Measurements from ENCODE around the gene LHFPL3. TPM values are rescaled to one million over a fixed set of nuclear protein-coding genes. Genes with fewer than 3 reads are reported as not detected.

The LHFPL3 gene
- total RNA-seq, 4 donors from 2014 or later: not detected

DNA sequence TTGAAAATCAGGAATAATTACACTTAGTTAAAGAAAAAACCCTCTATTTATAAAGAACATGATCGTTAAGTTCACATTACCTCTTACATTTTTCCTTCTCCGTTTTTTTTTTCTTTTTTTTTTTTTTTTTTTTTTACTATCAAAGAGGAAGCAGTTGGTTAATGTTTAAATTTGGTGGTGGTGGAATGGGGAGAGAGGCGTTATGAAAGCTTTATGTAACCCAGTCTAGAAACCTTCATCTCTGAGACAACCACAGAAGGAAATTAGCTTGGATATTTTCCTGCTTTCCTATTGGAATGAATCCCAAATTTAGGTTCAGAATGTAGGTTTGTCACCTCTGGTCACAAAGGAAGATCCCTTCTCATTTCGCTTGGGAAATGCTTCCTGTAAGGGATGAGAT, 31.5 kb upstream of the LHFPL3 start:
- no peak for DNase-seq (ENCODE audit: extremely low spot score)
- intact Hi-C loops (cut with DNase I): no loop called here

GRCh38 chr7:104299323-104299722, 29.1 kb upstream of the LHFPL3 start:
- H3K36me3 ChIP-seq: no peaks in the 10 kb centered on the region
- H3K27ac ChIP-seq (replicated peaks in 1 of 4): no peak overlapping the region
- no peaks in the 10 kb centered on the region for H3K27me3 ChIP-seq
- TF ChIP-seq CTCF (IDR thresholded peaks at IDR 0.05): no peak
- no peak for TF ChIP-seq EP300 (IDR thresholded peaks at IDR 0.05)
- TF ChIP-seq POLR2AphosphoS5 (IDR thresholded peaks at IDR 0.05): no peak
- no peak for TF ChIP-seq POLR2A (IDR thresholded peaks at IDR 0.05; ENCODE audit: low read depth)
- 60% methylated on average over 3 of the region's 3 CpGs for WGBS
- intact Hi-C loops (cut with DNase I): no loop called here
- peaks cover 0 to 3% (median 0%) of the 10 kb centered on the region in 4 donors for H3K9me3 ChIP-seq
- H3K4me1 ChIP-seq: no peaks in the 10 kb centered on the region
- DNase-seq (ENCODE audit: extremely low spot score): no peak
- no peak overlapping the region for H3K4me3 ChIP-seq

More for the DNA sequence above, 31.5 kb upstream of the LHFPL3 start:
- Histone ChIP-seq H3K27ac (replicated peaks in 1 of 4) (no peak overlapping the region), H3K36me3 (no peaks in the 10 kb centered on the region), H3K9me3 (peaks cover 0 to 3% (median 0%) of the 10 kb centered on the region in 4 donors), H3K4me3 (no peak overlapping the region), H3K27me3 (no peaks in the 10 kb centered on the region), H3K4me1 (no peaks in the 10 kb centered on the region)
- TF ChIP-seq EP300 (IDR thresholded peaks at IDR 0.05) (no peak), POLR2AphosphoS5 (IDR thresholded peaks at IDR 0.05) (no peak), POLR2A (IDR thresholded peaks at IDR 0.05; ENCODE audit: low read depth) (no peak), CTCF (IDR thresholded peaks at IDR 0.05) (no peak)
- 60% methylated on average over 4 of the region's 4 CpGs for WGBS

DNA sequence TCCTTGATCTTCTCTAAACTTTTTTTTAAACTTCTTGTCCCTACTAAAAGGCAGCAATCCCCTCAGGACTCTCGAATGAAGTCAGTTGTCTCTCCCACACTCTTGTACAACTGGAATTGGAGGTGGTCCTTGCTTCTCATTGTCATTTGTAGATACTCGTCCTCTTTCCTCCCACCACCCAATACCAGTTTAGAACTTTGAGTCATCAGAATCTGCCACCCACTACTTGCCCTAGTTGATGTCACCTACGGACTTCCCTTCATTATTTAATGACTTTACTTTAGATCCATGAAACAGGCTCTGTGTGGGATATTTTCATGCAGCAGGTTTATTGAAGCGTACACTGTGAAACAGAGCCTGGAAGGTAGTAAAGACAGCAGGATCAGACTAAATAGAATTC, 28.6 kb upstream of the LHFPL3 start:
- TF ChIP-seq POLR2AphosphoS5 (IDR thresholded peaks at IDR 0.05): no peak
- TF ChIP-seq POLR2A (IDR thresholded peaks at IDR 0.05; ENCODE audit: low read depth): no peak
- TF ChIP-seq EP300 (IDR thresholded peaks at IDR 0.05): no peak
- TF ChIP-seq CTCF (IDR thresholded peaks at IDR 0.05): no peak
- H3K9me3 ChIP-seq: peaks cover 0 to 3% (median 0%) of the 10 kb centered on the region in 4 donors
- no peak for DNase-seq (ENCODE audit: extremely low spot score)
- intact Hi-C loops (cut with DNase I): no loop called here
- no peaks in the 10 kb centered on the region for H3K4me1 ChIP-seq
- no peaks in the 10 kb centered on the region for H3K36me3 ChIP-seq
- no peak overlapping the region for H3K27ac ChIP-seq (replicated peaks in 1 of 4)
- no peak overlapping the region for H3K4me3 ChIP-seq
- no peaks in the 10 kb centered on the region for H3K27me3 ChIP-seq
- 42% methylated on average over 4 of the region's 4 CpGs for WGBS

GRCh38 chr7:104306793-104307192, 21.6 kb upstream of the LHFPL3 start:
- no peak for TF ChIP-seq EP300 (IDR thresholded peaks at IDR 0.05)
- TF ChIP-seq POLR2A (IDR thresholded peaks at IDR 0.05; ENCODE audit: low read depth): no peak
- no peak for TF ChIP-seq CTCF (IDR thresholded peaks at IDR 0.05)
- TF ChIP-seq POLR2AphosphoS5 (IDR thresholded peaks at IDR 0.05): no peak
- H3K4me3 ChIP-seq: no peak overlapping the region
- DNase-seq (ENCODE audit: extremely low spot score): no peak
- WGBS: 67% methylated on average over 4 of the region's 4 CpGs
- no peak overlapping the region for H3K27ac ChIP-seq (replicated peaks in 1 of 4)
- H3K4me1 ChIP-seq: no peaks in the 10 kb centered on the region
- no peaks in the 10 kb centered on the region for H3K27me3 ChIP-seq
- H3K9me3 ChIP-seq: no peaks in the 10 kb centered on the region
- intact Hi-C loops (cut with DNase I): no loop called here
- no peaks in the 10 kb centered on the region for H3K36me3 ChIP-seq

- Histone ChIP-seq H3K9me3 (peaks cover 0 to 20% (median 3%) of the 10 kb centered on the region in 4 donors), H3K27ac (replicated peaks in 1 of 4) (no peak overlapping the region), H3K27me3 (peaks cover 0 to 4% (median 1%) of the 10 kb centered on the region in 4 donors), H3K4me3 (no peak overlapping the region), H3K4me1 (no peaks in the 10 kb centered on the region), H3K36me3 (no peaks in the 10 kb centered on the region)
- 68% methylated on average over 5 of the region's 5 CpGs for WGBS
- TF ChIP-seq POLR2AphosphoS5 (IDR thresholded peaks at IDR 0.05) (no peak), EP300 (IDR thresholded peaks at IDR 0.05) (no peak), CTCF (IDR thresholded peaks at IDR 0.05) (no peak), POLR2A (IDR thresholded peaks at IDR 0.05; ENCODE audit: low read depth) (no peak)
- DNase-seq (ENCODE audit: extremely low spot score): no peak
- intact Hi-C loops (cut with DNase I): no loop called here
Measured at GRCh38 chr7:104317948-104318629, 10.3 kb upstream of the LHFPL3 start.

Data from esophagus muscularis mucosa (tissue), 4 donors.